ENCODE results near the gene INHBB. TPM values are rescaled to one million over a fixed set of nuclear protein-coding genes. Genes with fewer than 3 reads are reported as not detected.

INHBB gene
- total and polyA plus RNA-seq, 12 donors: 0.89 to 9.2 (median 3.5) TPM

DNA sequence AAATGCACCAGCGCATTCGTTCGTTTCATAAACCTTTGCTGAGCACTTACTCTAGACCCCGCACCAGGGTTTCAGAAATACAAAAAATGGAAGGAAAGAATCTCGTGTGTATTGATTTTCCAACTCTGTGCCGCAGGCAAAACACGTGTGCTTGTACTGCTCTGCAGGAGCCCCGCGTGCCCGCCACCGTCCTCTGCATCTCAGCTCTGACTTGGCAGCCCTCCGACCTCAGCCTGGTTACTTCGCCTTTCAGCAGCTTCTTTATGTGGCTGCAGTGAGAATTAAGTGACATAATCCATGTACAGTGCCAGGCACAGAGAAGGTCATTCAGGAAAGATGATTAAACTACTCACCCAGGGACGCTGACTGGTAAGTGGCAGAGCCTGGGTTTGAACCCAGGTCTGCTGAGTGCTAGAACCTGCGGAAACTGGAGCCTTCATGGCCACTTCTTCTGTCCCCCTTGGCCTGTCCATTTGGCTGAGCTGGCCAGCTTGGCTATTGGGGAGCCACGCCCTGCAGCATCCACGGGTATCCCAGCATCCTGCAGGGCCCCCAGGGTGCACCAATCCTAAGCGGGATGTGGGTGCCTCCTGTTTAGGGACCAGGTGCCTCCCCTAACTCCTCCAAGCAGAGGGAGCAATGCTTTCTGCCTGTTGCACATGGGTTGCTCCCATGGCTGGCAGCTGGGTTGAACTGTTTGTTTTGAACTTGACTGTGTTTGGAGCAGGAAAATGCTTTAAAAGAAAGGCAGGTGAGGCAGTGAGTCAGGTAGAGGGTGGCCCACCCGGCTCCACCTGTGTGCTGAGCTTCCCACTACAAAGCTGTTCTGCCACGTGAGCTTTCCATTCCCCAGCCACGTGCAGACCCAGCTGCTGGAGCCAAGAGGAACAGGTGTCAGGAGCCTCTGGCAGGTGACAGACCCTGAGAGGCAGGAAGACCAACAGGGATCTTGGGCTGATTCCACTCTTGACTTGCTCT, 34.3 kb downstream of the INHBB start:
- WGBS, 2 donors: 71% methylated on average over 21 of the region's 21 CpGs
- Histone ChIP-seq H3K27ac (no peak overlapping the region), H3K4me1 (no peaks in the 10 kb centered on the region), H3K27me3 (peaks cover 0 to 49% (median 34%) of the 10 kb centered on the region in 7 donors), H3K4me3 (no peak overlapping the region), H3K9me3 (no peaks in the 10 kb centered on the region), H3K36me3 (no peaks in the 10 kb centered on the region)
- no peak for DNase-seq
- intact Hi-C loops (cut with DNase I): no loop called here
- TF ChIP-seq, protein P1, sequence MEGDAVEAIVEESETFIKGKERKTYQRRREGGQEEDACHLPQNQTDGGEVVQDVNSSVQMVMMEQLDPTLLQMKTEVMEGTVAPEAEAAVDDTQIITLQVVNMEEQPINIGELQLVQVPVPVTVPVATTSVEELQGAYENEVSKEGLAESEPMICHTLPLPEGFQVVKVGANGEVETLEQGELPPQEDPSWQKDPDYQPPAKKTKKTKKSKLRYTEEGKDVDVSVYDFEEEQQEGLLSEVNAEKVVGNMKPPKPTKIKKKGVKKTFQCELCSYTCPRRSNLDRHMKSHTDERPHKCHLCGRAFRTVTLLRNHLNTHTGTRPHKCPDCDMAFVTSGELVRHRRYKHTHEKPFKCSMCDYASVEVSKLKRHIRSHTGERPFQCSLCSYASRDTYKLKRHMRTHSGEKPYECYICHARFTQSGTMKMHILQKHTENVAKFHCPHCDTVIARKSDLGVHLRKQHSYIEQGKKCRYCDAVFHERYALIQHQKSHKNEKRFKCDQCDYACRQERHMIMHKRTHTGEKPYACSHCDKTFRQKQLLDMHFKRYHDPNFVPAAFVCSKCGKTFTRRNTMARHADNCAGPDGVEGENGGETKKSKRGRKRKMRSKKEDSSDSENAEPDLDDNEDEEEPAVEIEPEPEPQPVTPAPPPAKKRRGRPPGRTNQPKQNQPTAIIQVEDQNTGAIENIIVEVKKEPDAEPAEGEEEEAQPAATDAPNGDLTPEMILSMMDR (IDR thresholded peaks at IDR 0.05): no peak
- no peak for ATAC-seq

DNA sequence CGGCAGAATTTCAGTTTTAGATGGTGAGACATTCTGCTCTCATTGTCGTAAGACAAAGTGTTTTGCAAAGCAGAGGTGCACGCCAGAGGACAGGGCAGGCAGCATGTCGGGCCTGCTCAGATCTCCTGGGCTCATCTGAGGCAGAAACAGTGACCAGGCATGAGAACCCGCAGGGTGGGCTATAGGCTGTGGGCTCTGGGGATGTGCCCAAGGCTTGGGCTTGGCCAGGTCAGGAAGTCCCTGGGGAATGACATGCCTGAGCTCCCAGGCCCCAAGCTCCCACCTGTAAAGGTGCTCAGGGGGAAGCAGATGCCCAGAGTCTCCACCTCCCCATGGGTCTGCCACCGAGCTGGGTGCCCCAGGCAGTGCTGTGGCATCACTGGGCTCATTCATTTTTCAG, 35.3 kb downstream of the INHBB start:
- intact Hi-C loops (cut with DNase I): no loop called here
- Histone ChIP-seq H3K36me3 (no peaks in the 10 kb centered on the region), H3K9me3 (no peaks in the 10 kb centered on the region), H3K4me1 (no peaks in the 10 kb centered on the region), H3K4me3 (no peak overlapping the region), H3K27me3 (peaks cover 0 to 41% (median 26%) of the 10 kb centered on the region in 7 donors), H3K27ac (no peak overlapping the region)
- TF ChIP-seq, protein P1 (IDR thresholded peaks at IDR 0.05): no peak
- WGBS, 2 donors: 88 to 92% methylated on average over 6 of the region's 6 CpGs
- ATAC-seq (no peak), DNase-seq (no peak)

DNA sequence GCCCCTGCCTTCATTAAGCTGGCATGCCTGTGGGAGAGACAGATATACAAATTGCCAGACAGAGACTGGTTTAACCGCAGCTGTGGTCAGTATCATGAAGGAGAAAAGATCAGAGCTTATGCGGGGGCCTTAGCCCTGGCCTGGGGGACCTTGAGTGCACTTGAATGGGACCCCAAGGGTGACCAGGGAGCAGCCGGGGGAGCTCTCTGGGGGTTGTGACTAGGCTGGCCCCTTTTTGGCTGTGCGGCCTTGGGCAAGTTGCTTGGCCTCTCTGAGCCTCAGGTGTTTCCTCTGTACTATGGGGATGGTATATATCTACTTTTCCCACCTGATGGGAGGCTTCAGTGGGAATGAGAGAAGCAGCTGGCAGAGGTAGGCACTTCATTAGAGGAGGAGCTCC, 35.7 kb downstream of the INHBB start:
- Histone ChIP-seq H3K9me3 (no peaks in the 10 kb centered on the region), H3K27ac (no peak overlapping the region), H3K27me3 (peaks cover 0 to 39% (median 26%) of the 10 kb centered on the region in 7 donors), H3K4me3 (no peak overlapping the region), H3K4me1 (no peaks in the 10 kb centered on the region), H3K36me3 (no peaks in the 10 kb centered on the region)
- 70 to 79% methylated on average over 4 of the region's 4 CpGs for WGBS, 2 donors
- TF ChIP-seq, protein P1 (IDR thresholded peaks at IDR 0.05): no peak
- no peak for ATAC-seq
- no peak for DNase-seq
- intact Hi-C loops (cut with DNase I): loop anchor here in 1 of 10 donors (1.0 kb wide), 1 partner anchor 45 kb away; no protein-coding TSS in a partner anchor

DNA sequence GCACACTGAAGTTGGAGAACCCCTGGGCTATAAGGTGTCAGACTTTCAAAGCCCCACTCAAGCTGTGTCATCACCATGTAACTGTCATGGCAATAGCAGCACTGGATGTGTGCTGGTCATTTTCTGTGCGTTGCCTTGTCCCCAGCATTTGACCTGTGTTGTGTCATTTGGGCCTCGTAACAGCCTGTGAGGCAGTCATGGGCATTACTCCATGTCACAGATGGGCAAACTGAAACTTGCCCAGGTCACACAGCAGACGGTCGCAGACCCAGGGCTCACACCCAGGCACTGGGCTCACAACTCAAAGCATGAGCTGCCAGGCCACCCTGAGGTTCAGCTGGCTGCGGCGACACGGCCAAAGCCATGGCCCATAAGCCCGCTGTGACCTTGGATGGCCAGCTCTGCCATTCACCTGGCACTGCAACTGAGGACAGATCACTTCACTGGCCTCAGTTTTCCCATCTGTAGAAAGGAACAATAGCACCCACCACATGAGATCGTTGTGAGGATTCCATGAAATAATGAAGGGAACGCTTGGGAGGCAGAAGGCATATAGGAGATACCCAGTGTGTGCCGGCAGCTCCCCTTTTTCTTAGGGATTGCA, 36.7 kb downstream of the INHBB start:
- TF ChIP-seq, protein P1 (IDR thresholded peaks at IDR 0.05): no peak
- DNase-seq (no peak), ATAC-seq (no peak)
- intact Hi-C loops (cut with DNase I): loop anchor here in 1 of 10 donors (1.0 kb wide), 1 partner anchor 44 kb away; no protein-coding TSS in a partner anchor
- Histone ChIP-seq H3K4me3 (no peak overlapping the region), H3K27ac (no peak overlapping the region), H3K36me3 (no peaks in the 10 kb centered on the region), H3K9me3 (no peaks in the 10 kb centered on the region), H3K27me3 (peaks cover 0 to 32% (median 19%) of the 10 kb centered on the region in 7 donors), H3K4me1 (no peaks in the 10 kb centered on the region)
- WGBS, 2 donors: 93% methylated on average over 11 of the region's 11 CpGs

Measured in heart right ventricle (tissue), 16 donors.